ENCODE data around the gene PLCL1. TPM values are rescaled to one million over a fixed set of nuclear protein-coding genes. Genes with fewer than 3 reads are reported as not detected.
"Not testable (repeated sequence)": the region's sequence is repeated elsewhere in the genome, so short reads cannot be mapped to it uniquely, and the experiment has no call there.

The PLCL1 gene
- total RNA-seq, 1 donor from 2014 or later: 96.2 TPM

GRCh38 chr2:197997083-197997541 lies 192.7 kb downstream of the PLCL1 start:
- DNase-seq (ENCODE audit: missing footprints): no peak
- intact Hi-C loops (cut with DNase I): no loop called here
- ATAC-seq: peak; percentile 17

DNA sequence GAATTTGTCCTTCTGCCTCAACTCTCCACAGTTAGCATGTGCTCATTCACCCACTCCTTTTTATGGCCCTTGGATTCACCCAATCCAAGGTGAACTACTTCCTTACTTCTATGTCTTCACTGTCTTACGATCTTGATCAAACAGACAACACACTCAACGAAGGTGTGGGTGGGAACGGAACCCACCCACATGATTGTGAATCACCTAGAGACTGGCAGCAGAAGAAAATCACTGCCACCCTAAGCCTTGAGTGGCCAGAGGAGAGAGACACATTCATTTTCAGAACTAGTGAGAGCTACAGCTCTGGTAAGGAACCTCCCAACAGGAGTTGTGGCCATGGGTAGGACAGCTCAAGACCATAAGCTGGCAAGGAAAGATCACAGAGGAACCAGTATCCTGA lies 194.3 kb downstream of the PLCL1 start:
- intact Hi-C loops (cut with DNase I): no loop called here
- no peak for ATAC-seq
- DNase-seq (ENCODE audit: missing footprints): no peak

- intact Hi-C loops (cut with DNase I): no loop called here
- ATAC-seq (no peak), DNase-seq (ENCODE audit: missing footprints) (no peak)
Measured at GRCh38 chr2:198000417-198000816, 196.0 kb downstream of the PLCL1 start.

GRCh38 chr2:198004173-198004572 lies 199.8 kb downstream of the PLCL1 start:
- intact Hi-C loops (cut with DNase I): no loop called here
- no peak for DNase-seq (ENCODE audit: missing footprints)
- no peak for ATAC-seq

- intact Hi-C loops (cut with DNase I): no loop called here
- ATAC-seq (peak; percentile 62), DNase-seq (ENCODE audit: missing footprints) (no peak)
Measured at GRCh38 chr2:198004921-198005829, 200.8 kb downstream of the PLCL1 start.

DNA sequence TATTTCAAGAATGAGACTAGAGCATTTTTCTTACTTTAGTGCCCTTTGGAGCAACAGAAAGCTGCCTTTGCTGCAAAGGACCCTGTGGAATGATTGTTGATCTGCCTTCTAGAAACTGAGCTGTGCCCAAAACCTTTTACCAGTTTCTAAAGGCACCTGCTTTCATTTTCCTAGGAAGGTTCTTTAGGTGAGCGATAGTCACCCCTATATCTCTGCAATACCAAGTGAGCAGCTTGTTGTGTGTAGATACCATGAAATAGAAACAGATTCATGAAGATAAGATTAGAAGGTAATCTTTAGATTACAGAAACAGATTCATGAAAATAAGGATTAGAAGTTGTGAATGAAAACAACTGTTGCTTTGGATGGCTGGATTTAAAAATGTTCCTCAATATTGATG lies 202.3 kb downstream of the PLCL1 start:
- DNase-seq (ENCODE audit: missing footprints) (no peak), ATAC-seq (no peak)
- intact Hi-C loops (cut with DNase I): no loop called here

GRCh38 chr2:198008230-198008629 lies 203.8 kb downstream of the PLCL1 start:
- DNase-seq (ENCODE audit: missing footprints): no peak
- intact Hi-C loops (cut with DNase I): no loop called here
- no peak for ATAC-seq

- intact Hi-C loops (cut with DNase I): no loop called here
- ATAC-seq (no peak), DNase-seq (ENCODE audit: missing footprints) (no peak)
Measured at GRCh38 chr2:198012025-198012424, 207.6 kb downstream of the PLCL1 start.

- intact Hi-C loops (cut with DNase I): no loop called here
- DNase-seq (ENCODE audit: missing footprints) (no peak), ATAC-seq (no peak)
Measured at GRCh38 chr2:198016243-198016642, 211.8 kb downstream of the PLCL1 start.

DNA sequence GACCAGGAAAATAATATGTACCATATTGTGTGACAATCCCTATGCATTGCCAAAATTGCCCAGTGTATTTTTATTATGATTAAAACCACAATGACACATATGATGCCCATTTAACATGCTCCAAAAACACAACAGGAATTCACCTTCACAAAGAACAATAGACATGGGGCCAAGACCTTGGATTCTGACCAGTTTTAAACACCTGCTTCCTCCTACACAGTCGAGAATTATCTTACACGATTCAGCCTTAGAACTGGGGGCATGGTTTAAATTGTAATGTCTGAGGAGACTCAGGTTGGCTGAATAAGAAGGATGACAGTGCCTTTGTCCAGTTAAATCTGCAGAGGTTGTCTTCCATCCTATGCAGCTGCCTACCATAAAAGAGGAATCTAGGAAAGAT lies 212.7 kb downstream of the PLCL1 start:
- ATAC-seq (no peak), DNase-seq (ENCODE audit: missing footprints) (no peak)
- intact Hi-C loops (cut with DNase I): no loop called here

- DNase-seq (ENCODE audit: missing footprints) (no peak), ATAC-seq (no peak)
- intact Hi-C loops (cut with DNase I): no loop called here
Measured at GRCh38 chr2:198028955-198029354, 224.6 kb downstream of the PLCL1 start.

GRCh38 chr2:198029576-198029975 lies 225.2 kb downstream of the PLCL1 start:
- intact Hi-C loops (cut with DNase I); ATAC-seq; DNase-seq (ENCODE audit: missing footprints): not testable (repeated sequence)

DNA sequence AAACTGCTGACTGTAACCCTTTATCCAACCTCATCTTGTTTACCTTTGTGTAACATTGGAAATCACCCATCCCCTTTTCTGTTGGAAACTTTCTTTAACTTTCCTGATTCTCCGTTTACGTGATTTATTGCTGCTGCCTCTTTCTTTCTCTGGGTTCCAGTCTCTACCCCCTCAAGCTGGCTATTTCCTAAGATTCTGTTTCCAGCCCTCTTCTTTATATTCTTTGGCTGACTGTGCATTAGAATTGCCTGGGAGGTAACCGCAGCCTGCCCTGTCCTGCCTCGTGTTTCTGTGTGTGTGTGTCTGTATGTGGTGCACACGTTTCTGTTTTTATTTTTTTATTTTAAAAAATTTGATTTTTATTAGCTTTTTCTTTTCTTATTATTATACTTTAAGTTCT lies 229.2 kb downstream of the PLCL1 start:
- intact Hi-C loops (cut with DNase I): no loop called here
- DNase-seq (ENCODE audit: missing footprints): no peak
- no peak for ATAC-seq

DNA sequence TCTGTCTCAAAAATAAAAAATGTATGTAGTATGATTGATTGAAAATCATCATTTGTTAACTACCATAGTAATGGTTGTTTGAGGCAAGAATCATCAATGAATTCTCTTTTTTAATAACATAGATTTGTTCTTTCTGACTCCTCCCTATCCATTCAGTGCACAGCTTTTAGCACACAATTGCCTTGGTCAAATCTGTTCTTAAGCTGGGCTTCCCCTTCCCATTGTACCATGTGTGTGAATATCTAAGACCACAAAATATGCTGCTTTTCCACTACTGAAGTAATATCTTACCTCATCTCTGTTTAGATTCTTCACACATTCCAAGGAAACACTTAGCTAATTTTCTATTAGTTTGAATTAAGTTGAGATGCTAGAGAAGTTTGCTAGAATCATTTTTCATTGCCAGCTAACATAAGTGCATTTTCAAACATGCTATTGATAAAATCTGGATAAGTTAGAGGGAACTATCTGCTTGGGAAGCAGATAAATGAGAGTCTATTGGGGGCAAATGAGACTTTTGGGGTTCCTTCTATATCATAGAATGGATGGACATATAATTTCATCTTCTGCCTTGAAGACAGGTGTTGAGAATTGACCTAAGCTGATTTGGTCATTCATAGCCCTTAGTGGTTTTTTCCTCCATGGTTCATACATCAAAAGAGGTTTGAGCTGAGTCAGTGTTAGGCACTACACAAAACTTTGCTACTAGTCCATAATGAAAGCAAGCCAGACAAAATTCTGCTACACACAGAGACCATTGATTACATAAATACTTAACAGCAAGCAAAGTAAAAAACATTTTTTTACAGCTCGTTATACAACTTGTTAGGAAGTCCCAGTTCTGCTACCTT lies 231.9 kb downstream of the PLCL1 start:
- intact Hi-C loops (cut with DNase I): no loop called here
- no peak for DNase-seq (ENCODE audit: missing footprints)
- ATAC-seq: no peak

DNA sequence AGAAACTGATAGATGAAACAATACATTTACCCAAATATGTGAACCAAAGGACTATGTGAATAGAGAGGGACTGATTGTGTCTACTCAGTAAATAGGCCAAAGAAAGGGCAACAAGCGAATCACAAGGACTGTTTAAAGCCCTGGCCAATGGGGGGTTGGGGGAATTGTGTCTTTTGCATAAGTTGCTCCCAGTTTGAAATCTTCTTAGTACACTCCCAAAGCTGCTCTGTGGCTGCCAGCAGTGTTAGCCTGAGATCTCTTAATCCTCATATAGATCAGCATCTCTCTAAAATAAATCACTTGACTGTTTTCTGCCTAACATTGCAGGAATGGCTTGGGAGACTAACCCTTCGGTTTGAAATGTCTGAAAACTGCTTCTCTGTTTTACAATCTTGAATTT lies 236.4 kb downstream of the PLCL1 start:
- no peak for DNase-seq (ENCODE audit: missing footprints)
- intact Hi-C loops (cut with DNase I): no loop called here
- ATAC-seq: no peak

- ATAC-seq (no peak), DNase-seq (ENCODE audit: missing footprints) (no peak)
- intact Hi-C loops (cut with DNase I): no loop called here
Measured at GRCh38 chr2:198042189-198042588, 237.8 kb downstream of the PLCL1 start.

DNA sequence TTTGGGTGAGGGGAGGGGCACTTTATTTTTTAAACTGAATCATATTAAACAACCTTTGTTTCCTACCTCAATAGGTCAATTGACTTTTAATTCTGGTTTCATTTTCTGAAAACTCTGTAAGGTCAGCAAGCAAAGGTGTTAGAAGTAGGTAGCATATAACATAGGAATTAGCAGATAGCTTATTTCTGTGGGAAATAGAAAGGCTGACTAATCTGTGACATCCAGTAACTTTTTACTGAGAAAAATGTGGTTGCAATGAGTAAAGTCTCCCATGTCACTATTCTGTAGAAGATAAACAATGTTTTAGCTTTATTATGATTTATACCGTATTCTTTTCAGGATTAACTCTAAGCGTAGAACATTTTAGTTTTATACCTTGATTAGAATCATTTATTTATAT lies 240.4 kb downstream of the PLCL1 start:
- DNase-seq (ENCODE audit: missing footprints) (no peak), ATAC-seq (no peak)
- intact Hi-C loops (cut with DNase I): no loop called here

DNA sequence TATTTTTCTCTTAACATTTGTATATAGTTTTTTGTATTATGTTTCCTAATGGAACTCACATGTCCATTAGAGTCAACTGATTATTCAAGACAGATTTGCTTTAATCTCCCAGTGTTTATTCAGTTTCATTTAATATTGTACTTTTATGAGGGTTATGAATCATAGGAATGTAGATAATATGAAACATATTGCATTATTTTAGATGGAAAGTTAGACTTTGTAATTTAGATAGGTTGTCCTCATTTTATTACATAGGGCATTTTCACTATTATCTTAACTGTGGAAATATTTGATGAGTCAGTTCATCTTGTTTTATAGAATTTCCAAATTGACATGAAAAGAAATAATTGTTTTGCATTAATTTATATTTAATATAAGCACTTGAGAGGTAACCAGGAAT lies 240.8 kb downstream of the PLCL1 start:
- ATAC-seq: no peak
- no peak for DNase-seq (ENCODE audit: missing footprints)
- intact Hi-C loops (cut with DNase I): no loop called here

GRCh38 chr2:198052741-198053140 lies 248.3 kb downstream of the PLCL1 start:
- DNase-seq (ENCODE audit: missing footprints): no peak
- no peak for ATAC-seq
- intact Hi-C loops (cut with DNase I): loop anchor here (5.0 kb wide), 1 partner anchor 75 kb away; no protein-coding TSS in a partner anchor

DNA sequence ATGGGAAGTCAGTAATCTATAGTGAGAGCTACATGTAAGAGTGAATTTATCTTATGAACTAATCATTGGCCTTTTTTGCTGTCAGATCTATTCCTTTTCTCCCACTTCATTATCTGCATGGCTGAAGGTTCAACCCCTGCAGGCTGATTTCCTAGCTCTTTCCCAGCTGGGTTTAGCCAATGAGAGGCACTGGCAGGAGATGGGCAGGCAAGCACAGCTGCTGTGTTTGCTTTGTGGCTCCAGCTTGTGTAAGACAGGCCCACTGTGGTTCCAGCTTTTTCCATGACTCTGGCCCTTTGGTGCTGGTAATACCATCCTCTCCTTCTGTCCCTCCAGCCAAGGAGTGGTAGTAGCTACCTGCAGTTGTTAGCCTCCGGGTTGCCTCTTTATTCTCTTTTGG lies 248.8 kb downstream of the PLCL1 start:
- DNase-seq (ENCODE audit: missing footprints): no peak
- ATAC-seq: no peak
- intact Hi-C loops (cut with DNase I): loop anchor here (5.0 kb wide), 1 partner anchor 76 kb away; no protein-coding TSS in a partner anchor

All from Right ventricle myocardium inferior (tissue), 1 donor.